Calu3 (cell line): Measurements from ENCODE around the gene CDK5RAP3. TPM values are rescaled to one million over a fixed set of nuclear protein-coding genes. Genes with fewer than 3 reads are reported as not detected.

Source experiments
- BruUV-seq: library from RNA; stranded (reverse); fragments of 400-500 nt; replicated peaks from 2 replicates; lab custom pipeline; 2021; lab: Mats Ljungman, UMichigan
- CTCF ChIA-PET: fragments of 300-600 bp; sonication (Branson Sonifier 250); formaldehyde crosslinking; loops from one replicate; lab custom pipeline; 2022; ENCODE audit warnings: antibody characterized with exemption; lab: Charles Lee
- DNase-seq: peaks from one replicate; pipeline ENCODE4 v3.0.0; 2022
- H3K27ac Mint-ChIP-seq: one replicate; pipeline ENCODE4 v1.8.0; 2022; ENCODE audit warnings: mixed read lengths; ENCODE audit not compliant: unreplicated experiment
- H3K27me3 Mint-ChIP-seq: one replicate; pipeline ENCODE4 v1.8.0; 2022; ENCODE audit warnings: mixed read lengths; ENCODE audit not compliant: unreplicated experiment
- H3K36me3 Mint-ChIP-seq: one replicate; pipeline ENCODE4 v1.8.0; 2022; ENCODE audit warnings: mild to moderate bottlenecking, moderate library complexity, mixed read lengths; ENCODE audit not compliant: insufficient read depth, unreplicated experiment
- H3K4me1 Mint-ChIP-seq: one replicate; pipeline ENCODE4 v1.8.0; 2022; ENCODE audit warnings: mild to moderate bottlenecking, low read depth, mixed read lengths; ENCODE audit not compliant: unreplicated experiment
- H3K4me3 Mint-ChIP-seq: one replicate; pipeline ENCODE4 v1.8.0; 2022; ENCODE audit warnings: mild to moderate bottlenecking, low read depth, moderate library complexity, mixed read lengths; ENCODE audit not compliant: unreplicated experiment
- H3K9me3 Mint-ChIP-seq: one replicate; pipeline ENCODE4 v1.8.0; 2022; ENCODE audit warnings: low read depth, mixed read lengths; ENCODE audit not compliant: unreplicated experiment
- intact Hi-C: fragments of 100-400 bp; cut with micrococcal nuclease; formaldehyde crosslinking; loops from one replicate; pipeline ENCODE4 v1.10.0; 2022; ENCODE audit not compliant: unreplicated experiment
- total RNA-seq: library from RNA; stranded (reverse); gene quantifications from 2 replicates; pipeline ENCODE4 v1.2.3, GENCODE V29; 2022
- TF ChIP-seq, protein P1 (sequence below): fragments of 200-600 bp; IDR thresholded peaks from one replicate; pipeline ENCODE4 v1.8.0; 2022; ENCODE audit warnings: antibody characterized with exemption; ENCODE audit not compliant: unreplicated experiment

CDK5RAP3 gene
- total RNA-seq, 1 experiment from 2014 or later: 431 TPM

DNA sequence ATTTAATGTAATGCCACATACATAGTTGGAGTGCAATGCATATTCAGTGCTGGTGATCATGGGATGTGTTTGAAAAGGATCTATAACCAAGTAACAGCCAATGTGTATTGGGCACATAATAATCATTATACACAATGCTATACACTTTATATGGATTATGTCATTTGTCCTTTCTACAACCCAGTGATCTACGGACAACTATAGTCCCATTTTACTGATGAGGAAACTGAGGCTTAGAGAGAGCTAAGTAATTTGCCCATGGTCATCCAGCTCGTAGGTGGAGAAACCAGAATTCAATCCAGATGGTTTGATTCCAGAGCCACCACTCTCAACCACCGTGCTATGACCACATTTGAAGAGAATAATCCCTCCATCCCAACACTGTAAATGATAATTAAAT is 39.3 kb downstream of the CDK5RAP3 start:
- H3K4me3 Mint-ChIP-seq: no peak overlapping the region
- DNase-seq: no peak
- no peaks in the 10 kb centered on the region for H3K9me3 Mint-ChIP-seq
- H3K36me3 Mint-ChIP-seq: peaks cover 13% of the 10 kb centered on the region
- peaks cover 17% of the 10 kb centered on the region for H3K4me1 Mint-ChIP-seq
- no peak overlapping the region for H3K27ac Mint-ChIP-seq
- TF ChIP-seq, protein P1, sequence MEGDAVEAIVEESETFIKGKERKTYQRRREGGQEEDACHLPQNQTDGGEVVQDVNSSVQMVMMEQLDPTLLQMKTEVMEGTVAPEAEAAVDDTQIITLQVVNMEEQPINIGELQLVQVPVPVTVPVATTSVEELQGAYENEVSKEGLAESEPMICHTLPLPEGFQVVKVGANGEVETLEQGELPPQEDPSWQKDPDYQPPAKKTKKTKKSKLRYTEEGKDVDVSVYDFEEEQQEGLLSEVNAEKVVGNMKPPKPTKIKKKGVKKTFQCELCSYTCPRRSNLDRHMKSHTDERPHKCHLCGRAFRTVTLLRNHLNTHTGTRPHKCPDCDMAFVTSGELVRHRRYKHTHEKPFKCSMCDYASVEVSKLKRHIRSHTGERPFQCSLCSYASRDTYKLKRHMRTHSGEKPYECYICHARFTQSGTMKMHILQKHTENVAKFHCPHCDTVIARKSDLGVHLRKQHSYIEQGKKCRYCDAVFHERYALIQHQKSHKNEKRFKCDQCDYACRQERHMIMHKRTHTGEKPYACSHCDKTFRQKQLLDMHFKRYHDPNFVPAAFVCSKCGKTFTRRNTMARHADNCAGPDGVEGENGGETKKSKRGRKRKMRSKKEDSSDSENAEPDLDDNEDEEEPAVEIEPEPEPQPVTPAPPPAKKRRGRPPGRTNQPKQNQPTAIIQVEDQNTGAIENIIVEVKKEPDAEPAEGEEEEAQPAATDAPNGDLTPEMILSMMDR: no peak
- CTCF ChIA-PET: interaction anchor here (0.9 to 1.9 kb wide), 4 partner anchors 10 to 61 kb away, joined by 4 to 10 read pairs (median 6); no protein-coding TSS in a partner anchor
- intact Hi-C loops: no loop called here
- peaks cover 46% of the 10 kb centered on the region for H3K27me3 Mint-ChIP-seq
- BruUV-seq: no TSS peak

GRCh38 chr17:48011405-48012150 is 40.7 kb downstream of the CDK5RAP3 start:
- CTCF ChIA-PET: interaction anchor here (0.6 to 1.9 kb wide), 14 partner anchors 9 to 122 kb away, joined by 3 to 10 read pairs (median 4); partner anchors contain the start of gene PRR15L
- Mint-ChIP-seq H3K4me3 (peak overlapping the region; percentile 74), H3K9me3 (no peaks in the 10 kb centered on the region), H3K27ac (peak overlapping the region; percentile 63), H3K27me3 (peaks cover 48% of the 10 kb centered on the region), H3K36me3 (peaks cover 13% of the 10 kb centered on the region), H3K4me1 (peaks cover 17% of the 10 kb centered on the region)
- BruUV-seq: no TSS peak
- intact Hi-C loops: no loop called here
- TF ChIP-seq, protein P1: peak; percentile 86
- peak; percentile 74 for DNase-seq

DNA sequence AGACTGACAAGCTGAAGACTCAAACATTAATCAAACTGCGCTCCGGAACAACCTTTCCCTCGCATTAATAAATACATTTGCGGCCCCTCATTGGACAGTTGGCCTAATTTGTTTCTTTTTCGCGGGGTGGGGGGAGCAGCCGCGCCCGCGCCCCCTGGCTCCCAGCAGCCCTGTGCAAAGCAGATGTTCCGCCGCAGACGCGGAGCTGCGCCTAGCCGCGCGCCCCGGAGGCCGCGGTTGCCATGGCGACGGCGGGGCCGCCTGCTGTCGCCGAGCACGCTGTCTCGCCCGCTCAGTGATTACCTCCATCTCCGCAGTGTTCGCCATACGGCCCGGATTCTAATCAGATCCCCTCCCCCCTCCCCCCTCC is 41.2 kb downstream of the CDK5RAP3 start:
- intact Hi-C loops: no loop called here
- Mint-ChIP-seq H3K4me3 (peak overlapping the region; percentile 74), H3K27me3 (peaks cover 48% of the 10 kb centered on the region), H3K27ac (peak overlapping the region; percentile 13), H3K4me1 (peaks cover 17% of the 10 kb centered on the region), H3K36me3 (peaks cover 13% of the 10 kb centered on the region), H3K9me3 (no peaks in the 10 kb centered on the region)
- BruUV-seq: no TSS peak
- TF ChIP-seq, protein P1: no peak
- CTCF ChIA-PET: interaction anchor here (0.6 to 1.9 kb wide), 11 partner anchors 9 to 169 kb away, joined by 3 to 10 read pairs (median 5); partner anchors contain the start of gene PRR15L
- DNase-seq: peak; percentile 64

GRCh38 chr17:48012654-48013053 is 41.7 kb downstream of the CDK5RAP3 start:
- no peak for DNase-seq
- Mint-ChIP-seq H3K27me3 (peaks cover 48% of the 10 kb centered on the region), H3K4me3 (peak overlapping the region; percentile 74), H3K27ac (no peak overlapping the region), H3K9me3 (no peaks in the 10 kb centered on the region), H3K4me1 (peaks cover 17% of the 10 kb centered on the region), H3K36me3 (peaks cover 13% of the 10 kb centered on the region)
- TF ChIP-seq, protein P1: no peak
- intact Hi-C loops: no loop called here
- BruUV-seq: no TSS peak
- CTCF ChIA-PET: interaction anchor here (1.0 to 1.9 kb wide), 3 partner anchors 31 to 170 kb away, joined by 4 to 6 read pairs (median 5); partner anchors contain the start of gene PRR15L
